ENCODE results near the gene CAPZB.

CAPZB gene

DNA sequence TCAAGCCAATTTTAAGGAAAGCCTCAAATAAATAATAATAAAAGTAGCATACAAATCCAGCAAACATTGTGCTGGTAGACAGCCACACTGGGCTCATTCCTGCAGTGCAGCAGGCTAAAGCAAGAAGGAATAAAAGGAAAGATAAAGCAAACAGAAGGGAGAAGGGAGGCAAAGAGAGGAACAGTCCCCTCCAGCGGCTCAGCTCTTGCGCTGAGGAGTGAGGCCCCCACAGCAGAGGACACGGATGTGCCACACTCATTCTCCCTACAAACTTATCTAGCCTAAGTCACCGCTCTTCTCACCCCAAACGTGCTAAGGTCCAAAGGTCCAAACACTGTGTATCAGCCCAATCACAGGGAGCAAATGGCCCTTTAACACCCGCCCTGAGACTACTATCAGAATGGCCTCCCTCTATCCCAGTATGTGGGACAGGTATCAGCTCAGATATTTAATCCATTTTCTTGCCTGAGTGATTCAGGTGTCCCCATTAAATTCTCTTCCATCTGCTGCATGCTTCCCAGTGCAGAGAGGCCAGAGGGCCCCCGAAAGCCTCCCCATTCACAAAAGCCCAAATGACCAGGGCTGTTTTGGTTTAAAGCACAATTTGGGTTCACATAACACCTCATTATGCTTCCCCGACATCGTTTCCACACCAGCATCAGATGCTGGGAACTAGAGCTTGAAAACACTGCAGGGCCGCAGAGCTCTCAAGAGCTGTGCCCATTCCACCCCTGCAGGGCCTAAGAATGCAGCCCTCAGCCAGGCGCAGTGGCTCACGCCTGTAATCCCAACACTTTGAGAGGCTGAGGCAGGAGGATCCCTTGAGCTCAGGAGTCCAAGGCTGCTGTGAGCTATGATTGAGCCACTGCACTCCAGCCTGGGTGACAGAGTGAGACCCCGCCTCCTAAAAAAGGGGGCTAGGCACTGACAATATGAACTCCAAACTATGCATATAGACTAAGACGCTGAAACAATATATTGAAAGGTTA lies 17.8 kb downstream of the CAPZB start:
- ATAC-seq: no peak
- no peaks in the 10 kb centered on the region for H3K9me3 Mint-ChIP-seq

DNA sequence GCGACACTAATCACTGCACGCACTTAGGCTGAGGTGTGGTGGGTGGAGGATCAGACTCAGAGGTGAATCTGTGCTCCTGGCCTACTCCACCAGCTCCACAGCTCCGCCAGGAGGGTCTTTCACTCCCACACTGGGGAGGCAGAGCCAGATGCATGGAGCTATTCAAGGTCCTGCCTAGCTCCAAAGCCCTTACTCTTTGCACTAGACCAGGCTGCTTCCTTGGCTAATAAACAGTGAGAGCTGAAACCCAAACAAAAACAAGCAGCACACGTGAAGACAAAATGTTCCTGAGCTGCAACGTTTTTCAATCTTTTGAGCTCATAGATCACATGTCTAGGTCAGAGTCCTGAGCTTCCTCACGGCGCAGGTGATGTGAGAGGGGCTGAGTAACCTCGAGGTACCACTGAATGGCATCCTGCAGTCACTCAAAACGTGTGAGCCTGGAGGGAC lies 19.2 kb downstream of the CAPZB start:
- Mint-ChIP-seq H3K27ac (peak overlapping the region; percentile 47), H3K27me3 (no peaks in the 10 kb centered on the region), H3K4me3 (no peak overlapping the region), H3K4me1 (peaks cover 96% of the 10 kb centered on the region), H3K36me3 (ENCODE audit: low read depth) (peaks cover 23% of the 10 kb centered on the region), H3K9me3 (no peaks in the 10 kb centered on the region)
- no peak for DNase-seq
- ATAC-seq: no peak

More for the DNA sequence above, 17.8 kb downstream of the CAPZB start:
- no peak overlapping the region for H3K4me3 Mint-ChIP-seq
- peaks cover 94% of the 10 kb centered on the region for H3K4me1 Mint-ChIP-seq
- no peaks in the 10 kb centered on the region for H3K27me3 Mint-ChIP-seq
- DNase-seq: no peak
- H3K36me3 Mint-ChIP-seq (ENCODE audit: low read depth): peaks cover 27% of the 10 kb centered on the region
- H3K27ac Mint-ChIP-seq: peak overlapping the region; percentile 98

DNA sequence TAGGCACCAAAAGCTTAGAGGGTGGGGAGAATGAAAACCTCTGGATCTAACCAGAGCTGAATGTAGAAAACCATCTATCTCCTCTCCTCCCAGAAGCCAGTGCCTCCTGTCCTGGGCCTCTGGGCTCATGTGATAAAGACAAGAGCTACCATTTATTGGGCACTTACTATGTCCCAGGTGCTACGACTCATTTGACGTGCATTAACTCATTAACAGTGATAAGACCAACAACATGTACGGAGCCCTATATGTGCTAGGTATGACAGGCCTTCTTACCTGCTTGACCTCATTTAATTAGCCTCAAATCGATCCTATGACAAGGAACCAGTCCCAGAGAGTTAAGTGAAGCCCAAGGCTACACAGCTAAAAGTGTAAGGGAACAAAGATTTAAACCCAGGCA lies 19.7 kb downstream of the CAPZB start:
- H3K27ac Mint-ChIP-seq: peak overlapping the region; percentile 47
- ATAC-seq (no peak), DNase-seq (no peak)
- peaks cover 25% of the 10 kb centered on the region for H3K36me3 Mint-ChIP-seq (ENCODE audit: low read depth)
- no peaks in the 10 kb centered on the region for H3K27me3 Mint-ChIP-seq
- no peak overlapping the region for H3K4me3 Mint-ChIP-seq
- peaks cover 96% of the 10 kb centered on the region for H3K4me1 Mint-ChIP-seq
- H3K9me3 Mint-ChIP-seq: no peaks in the 10 kb centered on the region

DNA sequence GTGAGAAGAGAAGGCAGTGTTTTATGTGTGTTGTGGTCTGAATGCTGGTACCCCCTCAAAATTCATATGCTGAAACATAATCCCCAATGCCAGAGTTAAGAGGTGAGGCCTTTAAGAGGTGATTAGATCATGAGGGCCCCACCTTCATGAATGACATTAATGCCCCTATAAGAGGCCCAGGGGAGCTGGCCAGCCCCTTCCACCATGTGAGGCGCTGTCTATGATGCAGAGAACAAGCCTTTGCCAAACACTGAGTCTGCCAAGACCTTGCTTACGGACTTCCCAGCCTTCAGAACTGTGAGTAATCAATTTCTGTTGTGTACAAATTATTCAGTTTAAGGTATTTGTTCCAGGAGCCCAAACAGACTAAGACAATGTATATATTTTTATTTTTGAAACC lies 20.2 kb downstream of the CAPZB start:
- no peak for DNase-seq
- Mint-ChIP-seq H3K27me3 (no peaks in the 10 kb centered on the region), H3K36me3 (ENCODE audit: low read depth) (peaks cover 22% of the 10 kb centered on the region), H3K27ac (peak overlapping the region; percentile 47), H3K4me3 (no peak overlapping the region), H3K4me1 (peaks cover 96% of the 10 kb centered on the region), H3K9me3 (no peaks in the 10 kb centered on the region)
- no peak for ATAC-seq

DNA sequence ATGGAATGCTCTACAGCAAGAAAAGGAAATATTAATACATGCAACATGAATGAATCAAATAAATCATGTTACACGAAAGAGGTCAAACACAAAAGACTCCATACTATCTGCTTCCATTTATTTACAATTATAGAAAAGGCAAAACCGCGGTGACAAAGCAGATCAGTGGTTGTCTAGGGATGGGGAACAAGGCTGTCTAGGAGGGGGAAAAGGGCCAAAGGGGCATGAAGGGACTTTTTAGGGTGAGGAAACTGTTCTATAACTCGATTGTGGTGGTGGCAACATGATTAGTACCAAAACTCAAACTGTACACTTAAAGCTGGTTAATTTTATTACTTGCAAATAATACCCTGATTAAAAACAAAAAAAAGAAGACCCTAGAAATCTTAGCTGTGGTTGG lies 20.6 kb downstream of the CAPZB start:
- Mint-ChIP-seq H3K27me3 (no peaks in the 10 kb centered on the region), H3K27ac (peak overlapping the region; percentile 47), H3K4me1 (peaks cover 96% of the 10 kb centered on the region), H3K36me3 (ENCODE audit: low read depth) (peaks cover 24% of the 10 kb centered on the region), H3K9me3 (no peaks in the 10 kb centered on the region), H3K4me3 (no peak overlapping the region)
- DNase-seq: no peak
- no peak for ATAC-seq

DNA sequence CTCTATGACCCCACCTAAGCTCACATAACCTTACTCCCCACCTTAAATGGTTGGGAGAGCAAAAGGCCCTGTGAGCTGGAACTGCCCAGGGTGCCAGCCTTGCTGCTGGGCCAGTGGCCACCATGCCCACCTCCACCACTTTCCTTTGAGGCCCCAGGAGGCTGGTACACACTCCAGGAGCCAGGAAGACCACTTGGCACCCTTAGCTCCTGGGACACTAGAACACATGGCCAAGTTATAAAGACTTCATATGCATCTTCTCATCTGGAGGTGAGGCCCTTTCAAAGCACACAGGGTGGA lies 21.9 kb downstream of the CAPZB start:
- DNase-seq: no peak
- peak overlapping the region; percentile 60 for H3K27ac Mint-ChIP-seq

DNA sequence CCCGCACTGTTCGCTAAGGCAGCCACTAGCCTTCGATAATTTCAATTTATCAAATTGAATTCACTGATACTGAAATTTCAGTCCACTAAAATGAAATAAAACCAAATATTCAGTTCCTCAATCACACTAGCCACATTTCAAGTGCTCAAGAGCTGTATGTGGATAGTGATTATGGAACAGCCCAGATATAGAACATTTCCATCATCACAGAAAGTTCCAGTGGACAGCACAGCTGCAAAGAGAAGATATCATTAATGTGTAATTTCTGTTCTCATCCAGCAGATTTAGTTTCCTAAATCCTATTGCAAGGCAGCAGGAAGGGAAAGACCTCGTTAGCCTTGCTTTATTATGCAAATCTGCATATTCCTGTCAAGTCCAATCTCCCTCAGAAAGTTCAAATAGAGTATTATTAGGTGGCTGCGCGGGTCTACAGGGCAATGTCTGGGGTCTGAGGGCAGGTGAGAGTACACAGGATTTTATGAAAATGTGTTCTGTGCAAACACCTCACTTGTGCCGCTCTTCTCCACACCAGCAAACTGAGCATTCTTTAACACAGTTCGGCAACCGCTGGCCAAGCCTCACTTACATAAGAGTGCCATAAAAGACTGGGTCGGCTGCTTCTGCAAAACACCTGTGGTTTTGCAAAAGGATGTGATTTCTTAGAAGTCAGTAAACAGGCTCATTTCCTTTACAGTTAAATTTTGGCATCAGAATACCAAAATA lies 22.4 kb downstream of the CAPZB start:
- Mint-ChIP-seq H3K9me3 (no peaks in the 10 kb centered on the region), H3K4me1 (peaks cover 93% of the 10 kb centered on the region), H3K4me3 (peak overlapping the region; percentile 2), H3K27ac (peak overlapping the region; percentile 18), H3K27me3 (no peaks in the 10 kb centered on the region), H3K36me3 (ENCODE audit: low read depth) (peaks cover 20% of the 10 kb centered on the region)
- ATAC-seq: no peak
- no peak for DNase-seq

More for the DNA sequence above, 21.9 kb downstream of the CAPZB start:
- Mint-ChIP-seq H3K9me3 (no peaks in the 10 kb centered on the region), H3K27me3 (no peaks in the 10 kb centered on the region), H3K4me1 (peaks cover 96% of the 10 kb centered on the region), H3K4me3 (peak overlapping the region; percentile 21), H3K36me3 (ENCODE audit: low read depth) (peaks cover 20% of the 10 kb centered on the region)
- ATAC-seq: no peak

DNA sequence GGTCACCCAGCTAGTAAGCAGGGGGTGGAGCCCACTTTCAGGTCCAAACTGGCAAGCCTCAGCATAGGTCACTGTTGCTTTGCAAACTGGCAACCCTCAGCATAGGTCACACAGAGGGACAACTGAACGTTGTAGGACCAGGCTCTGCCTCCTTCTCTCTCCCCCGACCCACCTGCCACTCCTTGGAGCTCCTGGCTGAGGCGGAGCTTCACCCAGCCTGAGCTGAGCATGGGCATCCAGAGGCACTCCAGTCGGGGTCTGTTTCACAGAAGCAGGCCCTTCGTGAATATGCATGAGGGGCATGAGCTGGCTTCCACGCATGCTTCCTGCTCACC lies 24.2 kb downstream of the CAPZB start:
- no peaks in the 10 kb centered on the region for H3K27me3 Mint-ChIP-seq
- no peak overlapping the region for H3K4me3 Mint-ChIP-seq
- peaks cover 94% of the 10 kb centered on the region for H3K4me1 Mint-ChIP-seq
- peak overlapping the region; percentile 92 for H3K27ac Mint-ChIP-seq
- DNase-seq: no peak
- no peak for ATAC-seq
- no peaks in the 10 kb centered on the region for H3K9me3 Mint-ChIP-seq
- H3K36me3 Mint-ChIP-seq (ENCODE audit: low read depth): peaks cover 20% of the 10 kb centered on the region

DNA sequence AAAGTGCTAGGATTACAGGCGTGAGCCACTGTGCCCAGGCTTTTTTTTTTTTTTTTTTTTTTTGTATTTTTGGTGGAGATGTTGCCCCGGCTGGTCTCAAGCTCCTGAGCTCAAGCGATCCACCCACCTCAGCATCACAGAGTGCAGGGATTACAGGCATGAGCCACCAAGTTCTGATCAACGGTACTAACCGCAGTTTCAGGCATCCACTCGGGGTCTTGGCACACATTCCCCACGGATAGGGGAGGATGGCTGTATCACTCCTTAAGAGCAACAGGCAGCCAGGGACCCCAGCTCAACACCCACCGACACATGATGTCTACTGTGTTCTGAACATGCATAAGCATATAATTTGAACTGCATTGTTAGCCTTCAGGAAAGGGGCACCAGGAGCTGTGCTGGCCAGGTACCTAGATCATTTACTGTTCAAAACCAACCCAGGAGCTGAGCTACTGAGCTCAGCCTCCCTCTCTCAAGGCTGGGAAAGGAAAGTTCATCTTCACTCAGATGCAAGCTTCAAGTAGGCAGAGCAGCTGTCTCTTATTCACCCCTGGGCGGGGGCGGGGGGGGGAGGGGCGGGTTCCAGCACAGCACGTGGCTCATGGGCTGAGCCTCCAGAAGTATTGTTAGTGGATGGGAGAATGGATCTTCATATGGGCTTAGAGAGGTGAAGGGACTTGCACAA lies 24.7 kb downstream of the CAPZB start:
- Mint-ChIP-seq H3K27me3 (no peaks in the 10 kb centered on the region), H3K9me3 (no peaks in the 10 kb centered on the region), H3K4me3 (peak overlapping the region; percentile 66), H3K27ac (peak overlapping the region; percentile 92), H3K4me1 (peaks cover 94% of the 10 kb centered on the region), H3K36me3 (ENCODE audit: low read depth) (peaks cover 20% of the 10 kb centered on the region)
- DNase-seq (no peak), ATAC-seq (peak; percentile 35)

DNA sequence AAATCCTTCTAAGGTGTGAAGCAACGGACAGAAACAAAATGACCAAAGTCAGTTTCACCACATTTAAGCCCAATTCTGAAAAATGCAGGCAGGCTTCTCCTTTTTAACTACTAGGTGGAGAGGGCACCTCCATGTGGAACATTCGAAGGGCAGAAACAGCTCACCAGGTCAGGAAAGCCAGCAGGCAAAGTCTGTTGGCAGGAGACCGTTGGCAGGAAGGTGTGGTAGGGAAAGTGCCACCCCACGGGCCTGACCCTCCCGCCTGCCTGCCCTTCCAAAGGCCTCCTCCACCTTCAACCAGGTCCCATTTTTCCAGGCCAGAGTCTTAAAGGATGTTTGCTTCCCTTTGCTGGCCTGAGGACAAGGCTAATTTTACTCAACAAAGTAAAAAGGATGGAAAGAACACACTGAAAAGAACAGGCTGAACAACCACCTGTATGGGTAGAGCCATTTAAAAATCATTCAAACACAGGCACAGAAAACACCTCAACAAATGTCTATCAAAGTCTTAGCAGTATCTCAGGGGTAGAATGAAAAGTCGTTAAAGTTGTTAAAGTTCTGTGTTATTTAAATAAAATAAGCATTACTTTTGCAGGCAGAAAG lies 26.4 kb downstream of the CAPZB start:
- H3K36me3 Mint-ChIP-seq (ENCODE audit: low read depth): peaks cover 13% of the 10 kb centered on the region
- no peaks in the 10 kb centered on the region for H3K9me3 Mint-ChIP-seq
- H3K27ac Mint-ChIP-seq: peak overlapping the region; percentile 92
- H3K4me1 Mint-ChIP-seq: peaks cover 95% of the 10 kb centered on the region
- DNase-seq (no peak), ATAC-seq (no peak)
- no peaks in the 10 kb centered on the region for H3K27me3 Mint-ChIP-seq
- H3K4me3 Mint-ChIP-seq: peak overlapping the region; percentile 66

DNA sequence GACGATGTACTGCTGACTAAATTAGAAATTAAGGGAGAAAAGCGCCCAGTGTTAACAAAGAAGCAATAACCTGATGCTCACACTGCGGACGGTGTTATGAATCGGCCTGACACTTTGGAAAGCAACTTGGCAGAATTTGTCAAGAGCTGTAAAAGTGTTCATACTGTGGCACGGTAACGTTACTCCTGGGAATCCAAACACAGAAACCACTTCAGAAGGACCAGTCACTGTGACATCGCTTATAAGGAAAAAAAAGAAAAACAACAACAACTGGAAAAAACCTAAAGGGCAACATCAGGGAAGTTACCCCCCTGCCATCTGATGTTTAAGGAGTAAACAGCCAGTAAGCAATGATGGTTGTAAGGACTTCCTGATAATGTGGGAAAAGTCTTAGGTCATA lies 27.7 kb downstream of the CAPZB start:
- ATAC-seq (no peak), DNase-seq (no peak)
- Mint-ChIP-seq H3K36me3 (ENCODE audit: low read depth) (peaks cover 12% of the 10 kb centered on the region), H3K4me3 (no peak overlapping the region), H3K9me3 (no peaks in the 10 kb centered on the region), H3K27ac (peak overlapping the region; percentile 76), H3K4me1 (peaks cover 92% of the 10 kb centered on the region), H3K27me3 (no peaks in the 10 kb centered on the region)

DNA sequence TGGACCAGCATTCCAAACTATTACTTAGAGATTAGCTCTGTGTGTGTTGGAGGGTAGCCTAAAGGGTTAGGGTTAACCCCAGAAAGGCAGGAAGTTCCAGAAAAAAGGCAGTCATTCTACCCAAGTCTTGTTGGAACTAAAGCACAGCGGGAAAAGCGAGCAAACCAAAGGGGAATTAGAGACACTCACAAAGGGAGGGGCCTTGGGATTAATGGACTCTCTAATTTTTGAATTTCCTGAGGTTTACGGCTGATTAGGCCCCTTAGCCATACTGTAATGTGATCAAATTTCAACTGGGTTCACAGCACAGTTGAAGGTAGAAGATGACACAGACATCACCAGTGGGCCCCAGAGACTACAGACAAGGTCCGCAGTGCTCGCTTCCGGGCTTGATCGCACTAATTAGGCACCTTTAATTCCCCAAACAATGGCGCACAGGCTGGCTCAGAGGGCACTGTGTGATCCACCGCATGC lies 28.3 kb downstream of the CAPZB start:
- peaks cover 93% of the 10 kb centered on the region for H3K4me1 Mint-ChIP-seq
- DNase-seq (no peak), ATAC-seq (no peak)
- no peak overlapping the region for H3K27ac Mint-ChIP-seq
- H3K4me3 Mint-ChIP-seq: no peak overlapping the region
- H3K9me3 Mint-ChIP-seq: no peaks in the 10 kb centered on the region
- H3K27me3 Mint-ChIP-seq: no peaks in the 10 kb centered on the region
- H3K36me3 Mint-ChIP-seq (ENCODE audit: low read depth): peaks cover 12% of the 10 kb centered on the region

DNA sequence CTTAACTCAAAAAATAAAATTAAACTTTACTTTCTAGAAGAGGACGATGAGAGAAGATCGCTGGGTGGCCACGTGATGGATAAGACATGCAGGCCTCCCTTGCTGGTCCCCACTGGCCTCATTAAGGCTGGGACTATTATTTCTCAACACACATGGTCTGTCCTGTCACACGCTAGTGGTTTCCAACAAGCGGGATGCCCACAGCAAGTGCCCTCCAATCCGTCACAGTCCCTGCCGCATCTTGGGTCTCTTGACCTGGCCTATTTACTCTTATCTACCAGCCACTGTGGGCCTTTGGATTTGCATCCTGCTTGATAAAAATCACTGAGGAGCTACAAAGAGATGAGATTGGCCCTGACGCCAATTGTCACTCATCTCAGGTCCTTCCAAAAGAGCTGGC lies 30.0 kb downstream of the CAPZB start:
- Mint-ChIP-seq H3K4me3 (no peak overlapping the region), H3K4me1 (peaks cover 92% of the 10 kb centered on the region), H3K36me3 (ENCODE audit: low read depth) (peaks cover 8% of the 10 kb centered on the region), H3K9me3 (no peaks in the 10 kb centered on the region), H3K27ac (peak overlapping the region; percentile 83), H3K27me3 (no peaks in the 10 kb centered on the region)
- ATAC-seq (no peak), DNase-seq (no peak)
